ENCODE measurements around the gene SPIB.

Gene SPIB

GRCh38 chr19:50457300-50457699, 38.6 kb downstream of the SPIB start:
- Histone ChIP-seq H3K27me3 (replicated peaks; ENCODE audit: control insufficient read depth, insufficient read depth, low read length, poor library complexity, severe bottlenecking) (peaks cover 6% of the 10 kb centered on the region), H3K36me3 (ENCODE audit: control insufficient read depth, insufficient read depth, low read length) (no peaks in the 10 kb centered on the region), H3K4me1 (ENCODE audit: control insufficient read depth, insufficient read depth, low read length, poor library complexity, severe bottlenecking) (no peaks in the 10 kb centered on the region), H3K4me3 (ENCODE audit: insufficient read depth, low read depth, low read length, poor library complexity, severe bottlenecking) (no peak overlapping the region), H3K9me3 (ENCODE audit: control insufficient read depth, low read length) (no peaks in the 10 kb centered on the region), H3K27ac (ENCODE audit: insufficient read depth, low read length, poor library complexity, severe bottlenecking) (no peak overlapping the region)
- no peak for DNase-seq

- Histone ChIP-seq H3K9me3 (ENCODE audit: control insufficient read depth, low read length) (no peaks in the 10 kb centered on the region), H3K27me3 (replicated peaks; ENCODE audit: control insufficient read depth, insufficient read depth, low read length, poor library complexity, severe bottlenecking) (peaks cover 6% of the 10 kb centered on the region), H3K4me3 (ENCODE audit: insufficient read depth, low read depth, low read length, poor library complexity, severe bottlenecking) (no peak overlapping the region), H3K4me1 (ENCODE audit: control insufficient read depth, insufficient read depth, low read length, poor library complexity, severe bottlenecking) (no peaks in the 10 kb centered on the region), H3K27ac (ENCODE audit: insufficient read depth, low read length, poor library complexity, severe bottlenecking) (no peak overlapping the region), H3K36me3 (ENCODE audit: control insufficient read depth, insufficient read depth, low read length) (no peaks in the 10 kb centered on the region)
- no peak for DNase-seq
These were observed 39.8 kb downstream of the SPIB start for GRCh38 chr19:50458396-50459066.

- Histone ChIP-seq H3K27me3 (replicated peaks; ENCODE audit: control insufficient read depth, insufficient read depth, low read length, poor library complexity, severe bottlenecking) (peaks cover 6% of the 10 kb centered on the region), H3K9me3 (ENCODE audit: control insufficient read depth, low read length) (no peaks in the 10 kb centered on the region)
These were observed 40.3 kb downstream of the SPIB start for GRCh38 chr19:50459067-50459456.

DNA sequence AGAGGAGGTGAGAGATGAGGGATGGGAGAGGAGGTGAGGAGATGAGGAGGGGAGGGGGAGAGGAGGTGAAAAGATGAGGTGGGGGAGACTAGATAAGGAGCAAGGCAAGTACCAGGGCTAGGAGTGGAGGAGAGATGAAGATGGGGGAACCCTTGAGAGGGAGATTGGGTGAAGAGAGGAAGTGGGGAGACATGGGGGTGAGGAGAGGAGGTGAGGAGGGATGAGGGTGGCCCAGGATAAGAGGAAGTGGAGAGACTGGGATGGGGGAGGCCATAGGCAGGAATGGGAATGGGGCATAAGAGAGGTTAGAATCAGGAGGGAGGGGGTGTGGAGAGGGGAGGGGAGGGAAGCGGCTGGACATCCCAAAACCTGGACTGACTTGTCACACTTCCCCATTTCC, 40.9 kb downstream of the SPIB start:
- no peak for DNase-seq
- Histone ChIP-seq H3K36me3 (ENCODE audit: control insufficient read depth, insufficient read depth, low read length) (no peaks in the 10 kb centered on the region), H3K4me3 (ENCODE audit: insufficient read depth, low read depth, low read length, poor library complexity, severe bottlenecking) (no peak overlapping the region), H3K4me1 (ENCODE audit: control insufficient read depth, insufficient read depth, low read length, poor library complexity, severe bottlenecking) (no peaks in the 10 kb centered on the region), H3K27me3 (replicated peaks; ENCODE audit: control insufficient read depth, insufficient read depth, low read length, poor library complexity, severe bottlenecking) (peaks cover 6% of the 10 kb centered on the region), H3K27ac (ENCODE audit: insufficient read depth, low read length, poor library complexity, severe bottlenecking) (no peak overlapping the region), H3K9me3 (ENCODE audit: control insufficient read depth, low read length) (no peaks in the 10 kb centered on the region)

More at GRCh38 chr19:50459067-50459456, 40.3 kb downstream of the SPIB start:
- Histone ChIP-seq H3K27ac (ENCODE audit: insufficient read depth, low read length, poor library complexity, severe bottlenecking) (no peak overlapping the region), H3K36me3 (ENCODE audit: control insufficient read depth, insufficient read depth, low read length) (no peaks in the 10 kb centered on the region), H3K4me1 (ENCODE audit: control insufficient read depth, insufficient read depth, low read length, poor library complexity, severe bottlenecking) (no peaks in the 10 kb centered on the region), H3K4me3 (ENCODE audit: insufficient read depth, low read depth, low read length, poor library complexity, severe bottlenecking) (no peak overlapping the region)
- no peak for DNase-seq

DNA sequence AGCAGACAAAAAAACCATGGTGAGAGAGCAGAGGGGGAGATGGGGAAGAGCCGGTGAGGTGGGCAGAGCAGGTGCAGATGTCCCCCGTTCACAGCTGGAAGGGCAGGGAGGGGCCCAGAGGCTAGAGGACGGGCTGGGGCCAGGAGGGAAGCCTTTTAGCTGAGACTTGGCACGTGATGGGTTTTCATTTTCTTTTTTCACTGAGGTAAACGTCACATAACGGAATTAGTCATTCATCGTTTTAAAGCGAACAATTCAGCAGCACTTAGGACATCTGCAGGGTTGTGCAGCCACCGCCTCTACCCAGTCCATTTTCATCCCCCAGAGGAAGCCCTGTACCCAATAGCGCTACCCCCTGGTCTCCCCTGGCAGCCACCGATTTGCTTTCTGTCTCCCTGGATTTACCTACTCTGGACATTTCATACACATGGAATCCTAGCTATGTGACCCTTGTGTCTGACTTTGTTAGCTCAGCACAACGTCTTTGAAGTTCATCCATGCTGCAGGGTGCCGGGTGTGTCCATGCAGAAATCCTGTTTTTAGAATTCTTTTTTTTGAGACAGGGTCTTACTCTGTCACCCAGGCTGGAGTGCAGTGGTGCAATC, 41.5 kb downstream of the SPIB start:
- H3K27me3 ChIP-seq (replicated peaks; ENCODE audit: control insufficient read depth, insufficient read depth, low read length, poor library complexity, severe bottlenecking) = peaks cover 6% of the 10 kb centered on the region
- DNase-seq = no peak

GRCh38 chr19:50461066-50461875, 42.5 kb downstream of the SPIB start:
- peaks cover 6% of the 10 kb centered on the region for H3K27me3 ChIP-seq (replicated peaks; ENCODE audit: control insufficient read depth, insufficient read depth, low read length, poor library complexity, severe bottlenecking)
- DNase-seq = peak in 2 of 3 donors; percentile 19 to 26

More for the DNA sequence above, 41.5 kb downstream of the SPIB start:
- Histone ChIP-seq H3K27ac (ENCODE audit: insufficient read depth, low read length, poor library complexity, severe bottlenecking) (no peak overlapping the region), H3K36me3 (ENCODE audit: control insufficient read depth, insufficient read depth, low read length) (no peaks in the 10 kb centered on the region), H3K4me3 (ENCODE audit: insufficient read depth, low read depth, low read length, poor library complexity, severe bottlenecking) (no peak overlapping the region), H3K9me3 (ENCODE audit: control insufficient read depth, low read length) (no peaks in the 10 kb centered on the region), H3K4me1 (ENCODE audit: control insufficient read depth, insufficient read depth, low read length, poor library complexity, severe bottlenecking) (no peaks in the 10 kb centered on the region)

DNA sequence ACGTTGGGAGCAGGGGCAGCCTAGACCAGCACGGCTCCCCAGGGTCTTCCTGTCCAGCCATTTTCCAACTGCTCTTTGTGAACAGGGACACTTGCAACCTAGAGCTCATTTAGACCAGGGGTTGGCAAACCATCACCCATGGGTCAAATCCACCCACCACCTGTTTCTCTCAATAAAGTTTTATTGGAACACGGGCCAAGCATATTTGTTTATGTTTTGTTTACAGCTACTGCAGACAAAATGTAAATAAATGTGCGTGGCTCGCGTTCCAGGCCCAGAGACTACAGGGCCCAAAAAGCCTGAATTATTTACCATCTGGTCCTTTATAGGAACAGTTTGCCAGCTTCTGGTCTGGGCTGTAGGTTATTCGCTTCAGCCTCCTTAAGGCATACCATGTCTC, 44.2 kb downstream of the SPIB start:
- no peaks in the 10 kb centered on the region for H3K4me1 ChIP-seq (ENCODE audit: control insufficient read depth, insufficient read depth, low read length, poor library complexity, severe bottlenecking)
- no peaks in the 10 kb centered on the region for H3K9me3 ChIP-seq (ENCODE audit: control insufficient read depth, low read length)
- H3K27me3 ChIP-seq (replicated peaks; ENCODE audit: control insufficient read depth, insufficient read depth, low read length, poor library complexity, severe bottlenecking) = peaks cover 6% of the 10 kb centered on the region

More at GRCh38 chr19:50461066-50461875, 42.5 kb downstream of the SPIB start:
- Histone ChIP-seq H3K4me3 (ENCODE audit: insufficient read depth, low read depth, low read length, poor library complexity, severe bottlenecking) (no peak overlapping the region), H3K36me3 (ENCODE audit: control insufficient read depth, insufficient read depth, low read length) (no peaks in the 10 kb centered on the region), H3K4me1 (ENCODE audit: control insufficient read depth, insufficient read depth, low read length, poor library complexity, severe bottlenecking) (no peaks in the 10 kb centered on the region), H3K9me3 (ENCODE audit: control insufficient read depth, low read length) (no peaks in the 10 kb centered on the region), H3K27ac (ENCODE audit: insufficient read depth, low read length, poor library complexity, severe bottlenecking) (no peak overlapping the region)

DNA sequence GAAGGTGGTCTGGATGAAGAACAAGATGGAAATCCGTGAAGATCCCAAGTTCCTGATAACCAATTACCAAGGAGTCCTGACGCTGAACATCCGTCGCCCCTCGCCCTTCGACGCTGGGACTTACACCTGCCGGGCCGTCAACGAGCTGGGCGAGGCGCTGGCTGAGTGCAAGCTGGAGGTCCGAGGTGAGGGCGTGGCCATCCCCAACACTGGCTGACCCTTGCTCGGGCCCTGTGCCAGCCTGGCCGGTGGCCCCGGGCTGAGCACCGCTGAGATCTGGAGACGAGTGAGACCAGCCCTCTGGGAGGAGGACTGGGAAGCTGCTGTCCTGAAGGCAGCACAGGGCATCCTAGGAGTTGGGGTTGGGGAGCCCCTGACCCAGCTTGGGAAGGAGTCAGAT, 45.6 kb downstream of the SPIB start:
- Histone ChIP-seq H3K36me3 (ENCODE audit: control insufficient read depth, insufficient read depth, low read length) (no peaks in the 10 kb centered on the region), H3K4me1 (ENCODE audit: control insufficient read depth, insufficient read depth, low read length, poor library complexity, severe bottlenecking) (no peaks in the 10 kb centered on the region), H3K4me3 (ENCODE audit: insufficient read depth, low read depth, low read length, poor library complexity, severe bottlenecking) (no peak overlapping the region), H3K9me3 (ENCODE audit: control insufficient read depth, low read length) (no peaks in the 10 kb centered on the region), H3K27me3 (replicated peaks; ENCODE audit: control insufficient read depth, insufficient read depth, low read length, poor library complexity, severe bottlenecking) (no peaks in the 10 kb centered on the region), H3K27ac (ENCODE audit: insufficient read depth, low read length, poor library complexity, severe bottlenecking) (no peak overlapping the region)
- no peak for DNase-seq

More for the DNA sequence above, 44.2 kb downstream of the SPIB start:
- Histone ChIP-seq H3K36me3 (ENCODE audit: control insufficient read depth, insufficient read depth, low read length) (no peaks in the 10 kb centered on the region), H3K27ac (ENCODE audit: insufficient read depth, low read length, poor library complexity, severe bottlenecking) (no peak overlapping the region), H3K4me3 (ENCODE audit: insufficient read depth, low read depth, low read length, poor library complexity, severe bottlenecking) (no peak overlapping the region)
- no peak for DNase-seq

DNA sequence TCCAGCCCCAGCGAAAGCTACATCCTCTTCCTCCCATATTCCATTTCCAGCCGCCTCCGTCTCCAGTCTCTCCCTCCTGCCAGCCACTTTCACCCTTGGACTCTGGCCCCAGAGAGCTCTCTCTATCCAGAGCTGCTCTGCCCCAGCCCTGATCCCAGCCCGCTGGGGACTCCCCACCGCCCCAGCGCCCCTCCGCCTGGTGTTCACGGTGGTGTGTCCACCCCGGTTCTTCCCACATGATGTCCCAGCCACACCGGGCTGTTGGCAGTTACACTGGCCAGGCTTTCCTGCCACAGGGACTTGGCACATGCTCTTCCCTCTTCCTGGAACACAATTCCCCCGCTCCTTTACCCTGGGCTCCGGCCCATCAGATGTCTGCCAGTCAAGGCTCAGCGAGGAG, 46.3 kb downstream of the SPIB start:
- no peak for DNase-seq

More for the DNA sequence above, 46.3 kb downstream of the SPIB start:
- Histone ChIP-seq H3K4me3 (ENCODE audit: insufficient read depth, low read depth, low read length, poor library complexity, severe bottlenecking) (no peak overlapping the region), H3K36me3 (ENCODE audit: control insufficient read depth, insufficient read depth, low read length) (no peaks in the 10 kb centered on the region), H3K27me3 (replicated peaks; ENCODE audit: control insufficient read depth, insufficient read depth, low read length, poor library complexity, severe bottlenecking) (no peaks in the 10 kb centered on the region), H3K27ac (ENCODE audit: insufficient read depth, low read length, poor library complexity, severe bottlenecking) (no peak overlapping the region), H3K9me3 (ENCODE audit: control insufficient read depth, low read length) (no peaks in the 10 kb centered on the region), H3K4me1 (ENCODE audit: control insufficient read depth, insufficient read depth, low read length, poor library complexity, severe bottlenecking) (no peaks in the 10 kb centered on the region)

All from effector memory CD4-positive, alpha-beta T cell (primary cell).